ENCODE data around the gene RBMS3. TPM values are rescaled to one million over a fixed set of nuclear protein-coding genes. Genes with fewer than 3 reads are reported as not detected.
"Not testable (repeated sequence)": the region's sequence is repeated elsewhere in the genome, so short reads cannot be mapped to it uniquely, and the experiment has no call there.

Gene RBMS3
- total RNA-seq, 2 donors from 2014 or later: 1.4 to 3.5 TPM

DNA sequence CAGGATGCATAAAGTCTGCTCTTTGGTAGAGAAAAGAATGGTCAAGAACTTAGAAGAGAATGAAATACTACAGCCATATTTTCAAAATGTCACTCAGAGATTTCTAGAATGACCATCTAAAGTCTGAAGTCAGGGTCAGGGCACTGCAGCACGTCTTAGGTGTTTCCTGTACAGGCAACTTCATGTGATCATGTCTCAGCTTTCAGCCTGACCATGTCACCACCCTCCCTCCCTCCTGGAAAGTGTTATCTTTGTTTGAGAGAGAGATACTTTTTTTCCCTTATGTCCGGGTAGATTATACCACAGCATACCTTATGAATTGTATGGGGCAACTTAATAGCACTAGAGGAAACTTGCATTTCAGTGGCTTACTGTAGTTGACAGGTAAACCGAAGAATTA is 767.6 kb downstream of the RBMS3 start:
- ATAC-seq: no peak
- no peak overlapping the region for H3K27ac Mint-ChIP-seq
- no peak for DNase-seq (ENCODE audit: low spot score)
- H3K36me3 Mint-ChIP-seq: no peaks in the 10 kb centered on the region
- H3K4me3 Mint-ChIP-seq: no peak overlapping the region
- H3K4me1 Mint-ChIP-seq (ENCODE audit: low read depth in 2 of 2): no peaks in the 10 kb centered on the region
- H3K27me3 Mint-ChIP-seq: peaks cover 9 to 10% of the 10 kb centered on the region in 2 donors
- peaks cover 7% of the 10 kb centered on the region for H3K9me3 Mint-ChIP-seq

DNA sequence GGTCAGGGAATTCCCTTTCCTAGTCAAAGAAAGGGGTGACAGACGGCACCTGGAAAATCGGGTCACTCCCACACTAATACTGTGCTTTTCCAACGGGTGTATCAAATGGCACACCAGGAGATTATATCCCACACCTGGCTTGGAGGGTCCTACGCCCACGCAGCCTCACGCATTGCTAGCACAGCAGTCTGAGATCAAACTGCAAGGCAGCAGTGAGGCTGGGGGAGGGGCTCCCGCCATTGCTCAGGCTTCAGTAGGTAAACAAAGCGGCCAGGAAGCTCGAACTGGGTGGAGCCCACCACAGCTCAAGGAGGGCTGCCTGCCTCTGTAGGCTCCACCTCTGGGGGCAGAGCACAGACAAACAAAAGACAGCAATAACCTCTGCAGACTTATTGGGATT is 769.2 kb downstream of the RBMS3 start:
- DNase-seq (ENCODE audit: low spot score); H3K4me3 Mint-ChIP-seq; ATAC-seq; H3K36me3 Mint-ChIP-seq; H3K27me3 Mint-ChIP-seq; H3K9me3 Mint-ChIP-seq; H3K4me1 Mint-ChIP-seq (ENCODE audit: low read depth in 2 of 2); H3K27ac Mint-ChIP-seq: not testable (repeated sequence)

DNA sequence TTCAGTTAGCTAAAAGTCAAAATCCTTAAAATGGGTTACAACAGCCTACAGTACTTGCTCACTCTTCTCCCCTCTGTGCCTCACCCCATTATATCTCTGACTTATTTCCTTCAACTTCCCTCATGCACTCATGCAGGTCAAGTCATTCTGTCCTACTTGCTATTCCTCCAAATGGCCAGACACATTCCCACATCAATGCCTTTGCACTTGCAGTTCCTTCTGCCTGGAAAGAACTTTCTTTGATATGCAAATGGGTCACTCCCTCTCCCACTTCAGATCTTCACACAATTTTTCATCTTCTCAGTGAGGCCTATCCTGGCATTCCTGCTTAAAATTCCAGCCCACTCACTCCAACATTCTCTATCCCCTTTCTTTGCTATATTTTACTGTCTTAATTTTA is 778.4 kb downstream of the RBMS3 start:
- DNase-seq (ENCODE audit: low spot score) (no peak), ATAC-seq (no peak)
- Mint-ChIP-seq H3K9me3 (no peaks in the 10 kb centered on the region), H3K27ac (no peak overlapping the region), H3K36me3 (no peaks in the 10 kb centered on the region), H3K27me3 (peaks cover 10 to 15% of the 10 kb centered on the region in 2 donors), H3K4me1 (ENCODE audit: low read depth in 2 of 2) (no peaks in the 10 kb centered on the region), H3K4me3 (no peak overlapping the region)
